IPS-20b (cell line): ENCODE data around the gene RSU1.

Source experiments
- H3K27ac ChIP-seq: one replicate; pipeline ENCODE4 v1.5.1; 2013; ENCODE audit warnings: low read length
- H3K27me3 ChIP-seq: 2 replicates; pipeline ENCODE4 v1.6.1; 2013; ENCODE audit warnings: mild to moderate bottlenecking, low read length, inconsistent platforms; ENCODE audit not compliant: insufficient read depth
- H3K36me3 ChIP-seq: 2 replicates; pipeline ENCODE4 v1.6.1; 2013; ENCODE audit warnings: low read depth, mild to moderate bottlenecking, inconsistent platforms, low read length, moderate library complexity; ENCODE audit not compliant: insufficient read depth
- H3K4me1 ChIP-seq: 2 replicates; pipeline ENCODE4 v1.6.1; 2013; ENCODE audit warnings: mild to moderate bottlenecking, control low read depth, inconsistent platforms, low read length, moderate library complexity; ENCODE audit not compliant: insufficient read depth
- H3K4me3 ChIP-seq: 2 replicates; pipeline ENCODE4 v1.5.1; 2013; ENCODE audit warnings: mild to moderate bottlenecking, low read length, inconsistent platforms
- H3K9ac ChIP-seq: 2 replicates; pipeline ENCODE4 v1.6.1; 2013; ENCODE audit warnings: low read depth, mild to moderate bottlenecking, inconsistent platforms, low read length, moderate library complexity
- H3K9me3 ChIP-seq: 2 replicates; pipeline ENCODE4 v1.6.1; 2013; ENCODE audit warnings: mild to moderate bottlenecking, low read depth, low read length, inconsistent platforms; ENCODE audit not compliant: insufficient read depth

Gene RSU1

GRCh38 chr10:16817125-16818019 is at the start of gene RSU1:
TSS of gene RSU1 (minus strand) at chr10:16817424. CDS start at chr10:16817081, 343 bp downstream.
- Histone ChIP-seq H3K36me3 (no peaks in the 10 kb centered on the region), H3K27ac (peak within 1 kb of the TSS; percentile 14), H3K27me3 (no peaks in the 10 kb centered on the region; the same call in 1 of the 2 replicates), H3K9ac (peak within 1 kb of the TSS; percentile 86), H3K4me1 (no peaks in the 10 kb centered on the region), H3K9me3 (peaks cover 10% of the 10 kb centered on the region), H3K4me3 (peak within 1 kb of the TSS; percentile 87)

- no peak overlapping the region for H3K27ac ChIP-seq
- H3K9ac ChIP-seq, result no peak overlapping the region; the same call in 1 of the 2 replicates
- H3K4me3 ChIP-seq, result peak overlapping the region; percentile 46; the same call in 1 of the 2 replicates
- H3K36me3 ChIP-seq, result no peaks in the 10 kb centered on the region
- peaks cover 25% of the 10 kb centered on the region for H3K4me1 ChIP-seq
- H3K9me3 ChIP-seq, result no peaks in the 10 kb centered on the region
- no peaks in the 10 kb centered on the region for H3K27me3 ChIP-seq
Measured at GRCh38 chr10:16866541-16867275, 49.5 kb upstream of the RSU1 start.

- no peak overlapping the region for H3K4me3 ChIP-seq
- H3K9ac ChIP-seq, result no peak overlapping the region
- peaks cover 25% of the 10 kb centered on the region for H3K4me1 ChIP-seq
- no peaks in the 10 kb centered on the region for H3K36me3 ChIP-seq
- no peaks in the 10 kb centered on the region for H3K27me3 ChIP-seq
- no peaks in the 10 kb centered on the region for H3K9me3 ChIP-seq
- no peak overlapping the region for H3K27ac ChIP-seq
Measured at GRCh38 chr10:16865766-16866165, 48.5 kb upstream of the RSU1 start.

DNA sequence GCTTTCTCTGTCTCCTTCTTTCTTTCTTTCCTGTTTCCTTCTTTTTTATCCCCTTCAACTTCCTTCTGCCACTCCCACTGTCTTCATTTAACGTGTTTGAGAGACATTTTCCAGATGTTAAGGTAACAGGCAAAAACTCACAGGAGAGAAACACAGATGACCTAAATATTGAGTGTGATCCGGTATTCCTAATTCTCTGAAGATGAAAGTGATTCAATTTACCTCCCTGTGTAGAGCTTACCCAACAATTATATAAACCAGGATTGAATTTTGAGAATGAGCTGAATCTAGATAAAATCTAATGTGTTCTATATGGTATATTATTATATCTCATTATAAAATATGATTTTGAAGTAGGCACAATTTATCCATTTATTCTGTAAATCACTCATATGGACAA is 46.5 kb upstream of the RSU1 start:
- Histone ChIP-seq H3K4me1 (peaks cover 25% of the 10 kb centered on the region), H3K27me3 (no peaks in the 10 kb centered on the region), H3K9me3 (no peaks in the 10 kb centered on the region), H3K36me3 (no peaks in the 10 kb centered on the region), H3K9ac (no peak overlapping the region), H3K27ac (no peak overlapping the region), H3K4me3 (no peak overlapping the region)

DNA sequence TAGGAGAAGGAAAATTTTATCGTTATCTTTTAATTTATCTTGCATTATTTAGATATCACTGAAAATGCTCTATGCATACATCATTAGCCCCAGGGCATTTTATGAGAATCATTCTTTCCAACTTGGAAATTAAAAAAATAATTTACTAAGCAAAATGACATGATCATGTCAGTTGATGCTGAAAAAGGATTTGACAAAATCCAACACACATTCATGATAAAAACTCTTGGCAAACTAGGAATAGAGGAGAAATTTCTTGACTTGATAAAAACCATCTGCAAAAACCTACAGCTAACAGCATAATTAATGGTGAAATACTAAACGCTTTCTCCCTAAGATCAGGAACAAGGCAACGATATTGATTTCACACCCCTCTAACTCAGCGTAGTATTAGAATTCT is 40.2 kb upstream of the RSU1 start:
- Histone ChIP-seq H3K9me3 (no peaks in the 10 kb centered on the region), H3K27ac (no peak overlapping the region), H3K4me3 (no peak overlapping the region), H3K36me3 (no peaks in the 10 kb centered on the region), H3K4me1 (peaks cover 14% of the 10 kb centered on the region), H3K27me3 (no peaks in the 10 kb centered on the region), H3K9ac (no peak overlapping the region)

GRCh38 chr10:16856567-16856966 is 39.3 kb upstream of the RSU1 start:
- peak overlapping the region; percentile 46 for H3K27ac ChIP-seq
- H3K4me1 ChIP-seq, result peaks cover 14% of the 10 kb centered on the region
- peak overlapping the region; percentile 41; the same call in 1 of the 2 replicates for H3K9ac ChIP-seq
- no peaks in the 10 kb centered on the region for H3K9me3 ChIP-seq
- no peaks in the 10 kb centered on the region for H3K36me3 ChIP-seq
- H3K4me3 ChIP-seq, result no peak overlapping the region
- no peaks in the 10 kb centered on the region for H3K27me3 ChIP-seq

DNA sequence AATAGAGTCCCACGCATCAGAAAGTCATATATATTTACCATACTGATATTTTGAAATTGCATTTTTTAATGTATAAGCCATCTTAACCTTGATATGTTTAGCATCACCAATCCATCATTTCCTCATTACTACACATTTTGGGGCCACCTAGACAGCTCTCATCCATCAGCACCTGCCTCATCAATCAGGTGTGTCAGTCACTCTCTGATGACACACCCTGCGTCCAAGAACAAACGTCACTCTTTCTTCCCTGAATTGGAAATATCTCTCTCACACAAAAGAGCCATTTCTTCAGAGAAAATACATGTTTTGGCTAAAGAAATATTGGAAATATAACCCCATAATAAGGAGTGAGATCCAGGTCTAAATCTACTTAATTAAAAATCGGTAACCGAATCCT is 38.9 kb upstream of the RSU1 start:
- no peak overlapping the region for H3K4me3 ChIP-seq
- H3K4me1 ChIP-seq, result peaks cover 14% of the 10 kb centered on the region
- H3K27ac ChIP-seq, result peak overlapping the region; percentile 46
- peak overlapping the region; percentile 41; the same call in 1 of the 2 replicates for H3K9ac ChIP-seq
- no peaks in the 10 kb centered on the region for H3K36me3 ChIP-seq
- H3K9me3 ChIP-seq, result no peaks in the 10 kb centered on the region
- no peaks in the 10 kb centered on the region for H3K27me3 ChIP-seq

- H3K4me1 ChIP-seq, result peaks cover 14% of the 10 kb centered on the region
- no peak overlapping the region for H3K9ac ChIP-seq
- no peaks in the 10 kb centered on the region for H3K27me3 ChIP-seq
- H3K36me3 ChIP-seq, result no peaks in the 10 kb centered on the region
- no peaks in the 10 kb centered on the region for H3K9me3 ChIP-seq
- H3K4me3 ChIP-seq, result no peak overlapping the region
- no peak overlapping the region for H3K27ac ChIP-seq
Measured at GRCh38 chr10:16854623-16855022, 37.4 kb upstream of the RSU1 start.

DNA sequence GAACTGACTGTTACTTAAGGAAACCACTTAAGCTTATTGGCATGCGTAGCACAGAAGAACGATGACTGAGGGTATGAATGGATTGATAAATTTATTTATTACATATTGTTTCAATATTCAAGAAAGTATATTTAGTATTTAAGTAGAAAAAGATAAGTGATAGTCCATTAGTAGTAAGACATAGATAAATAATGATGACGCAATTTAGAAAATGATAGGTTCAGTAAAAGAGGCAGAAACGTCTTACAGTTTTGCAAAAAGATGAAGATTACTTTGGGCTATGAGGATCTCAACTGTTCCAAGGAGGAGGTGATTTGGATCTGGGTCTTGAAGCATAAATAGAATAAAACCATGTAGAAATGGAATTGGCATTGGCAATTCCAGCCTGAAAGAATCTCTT is 36.6 kb upstream of the RSU1 start:
- Histone ChIP-seq H3K9ac (no peak overlapping the region), H3K36me3 (no peaks in the 10 kb centered on the region), H3K9me3 (no peaks in the 10 kb centered on the region), H3K4me3 (no peak overlapping the region), H3K27ac (no peak overlapping the region), H3K4me1 (peaks cover 14% of the 10 kb centered on the region), H3K27me3 (no peaks in the 10 kb centered on the region)

- Histone ChIP-seq H3K36me3 (no peaks in the 10 kb centered on the region), H3K9ac (no peak overlapping the region), H3K27ac (no peak overlapping the region), H3K9me3 (no peaks in the 10 kb centered on the region), H3K4me3 (no peak overlapping the region), H3K27me3 (no peaks in the 10 kb centered on the region), H3K4me1 (peaks cover 14% of the 10 kb centered on the region)
Measured at GRCh38 chr10:16853201-16853600, 36.0 kb upstream of the RSU1 start.

DNA sequence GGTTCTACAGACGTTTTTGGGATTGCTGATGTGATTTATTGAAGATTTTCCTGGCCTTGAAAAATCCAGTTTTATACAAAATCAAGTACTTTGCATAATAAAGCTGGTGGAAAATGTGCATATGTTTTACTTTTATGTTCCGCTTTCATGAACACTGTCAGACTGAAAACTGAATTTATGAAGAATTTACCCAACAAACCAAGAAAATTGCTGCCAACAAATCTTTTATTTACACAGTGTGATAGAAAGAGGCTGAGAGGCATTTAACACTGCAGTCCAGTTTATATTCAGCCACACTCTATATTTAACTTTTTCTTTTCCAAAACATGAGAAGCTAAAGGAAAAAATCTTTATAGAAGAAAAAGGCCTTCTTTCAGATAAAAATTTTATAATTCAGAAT is 35.4 kb upstream of the RSU1 start:
- H3K27me3 ChIP-seq, result no peaks in the 10 kb centered on the region
- H3K27ac ChIP-seq, result no peak overlapping the region
- H3K4me1 ChIP-seq, result peaks cover 14% of the 10 kb centered on the region
- no peaks in the 10 kb centered on the region for H3K36me3 ChIP-seq
- H3K9me3 ChIP-seq, result no peaks in the 10 kb centered on the region
- no peak overlapping the region for H3K9ac ChIP-seq
- H3K4me3 ChIP-seq, result no peak overlapping the region
